ENCODE measurements around the gene TSPO. TPM values are rescaled to one million over a fixed set of nuclear protein-coding genes. Genes with fewer than 3 reads are reported as not detected.

Gene TSPO
- total RNA-seq, 1 donor from 2014 or later = 38.9 TPM

DNA sequence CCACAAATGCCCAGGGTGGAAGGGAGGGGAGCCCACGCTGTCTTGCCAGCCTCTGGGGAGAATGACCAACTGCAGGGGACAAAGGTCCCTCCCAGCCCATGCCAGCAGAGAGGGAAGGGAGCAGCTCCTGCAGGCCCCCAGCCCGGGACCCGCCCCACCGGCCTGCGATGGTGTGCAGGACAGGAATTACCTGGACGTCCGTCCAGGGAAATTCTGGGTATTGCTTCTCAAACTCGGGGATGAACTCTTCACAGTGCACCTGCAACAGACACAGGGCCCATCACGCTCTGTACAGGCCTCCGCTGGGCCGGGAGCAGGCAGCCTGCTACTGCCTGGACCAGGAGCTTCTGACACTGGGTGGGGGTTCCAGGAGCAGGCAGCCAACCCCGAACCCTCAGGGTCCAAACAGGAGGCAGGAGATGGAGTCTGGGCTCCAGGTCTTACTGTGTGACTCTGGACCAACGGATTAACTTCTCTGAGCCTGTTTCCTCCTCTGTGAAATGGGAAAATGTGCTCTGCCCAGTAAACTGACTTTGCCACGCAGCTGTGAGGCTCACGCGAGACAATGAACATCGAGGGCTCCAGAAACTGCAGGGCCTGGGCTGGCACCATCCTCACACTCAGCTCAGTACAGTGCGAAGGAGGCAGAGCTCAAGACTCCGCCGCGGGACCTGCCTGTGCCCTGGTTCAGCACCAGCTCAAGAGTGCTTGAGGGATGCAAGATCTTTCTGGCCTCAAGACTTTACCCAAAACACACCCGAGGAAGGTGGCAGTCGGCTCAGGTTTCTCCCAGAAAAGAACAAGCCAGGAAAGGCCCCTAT is 18.2 kb downstream of the TSPO start:
- Mint-ChIP-seq H3K4me3 (ENCODE audit: unreplicated experiment) (no peak overlapping the region), H3K27ac (ENCODE audit: unreplicated experiment) (no peak overlapping the region), H3K27me3 (ENCODE audit: unreplicated experiment) (peaks cover 2% of the 10 kb centered on the region), H3K4me1 (ENCODE audit: unreplicated experiment) (peaks cover 26% of the 10 kb centered on the region), H3K9me3 (ENCODE audit: unreplicated experiment) (no peaks in the 10 kb centered on the region), H3K36me3 (ENCODE audit: low read depth, unreplicated experiment) (peaks cover 4% of the 10 kb centered on the region)
- DNase-seq (ENCODE audit: low spot score) = no peak
- TF ChIP-seq, protein P1, sequence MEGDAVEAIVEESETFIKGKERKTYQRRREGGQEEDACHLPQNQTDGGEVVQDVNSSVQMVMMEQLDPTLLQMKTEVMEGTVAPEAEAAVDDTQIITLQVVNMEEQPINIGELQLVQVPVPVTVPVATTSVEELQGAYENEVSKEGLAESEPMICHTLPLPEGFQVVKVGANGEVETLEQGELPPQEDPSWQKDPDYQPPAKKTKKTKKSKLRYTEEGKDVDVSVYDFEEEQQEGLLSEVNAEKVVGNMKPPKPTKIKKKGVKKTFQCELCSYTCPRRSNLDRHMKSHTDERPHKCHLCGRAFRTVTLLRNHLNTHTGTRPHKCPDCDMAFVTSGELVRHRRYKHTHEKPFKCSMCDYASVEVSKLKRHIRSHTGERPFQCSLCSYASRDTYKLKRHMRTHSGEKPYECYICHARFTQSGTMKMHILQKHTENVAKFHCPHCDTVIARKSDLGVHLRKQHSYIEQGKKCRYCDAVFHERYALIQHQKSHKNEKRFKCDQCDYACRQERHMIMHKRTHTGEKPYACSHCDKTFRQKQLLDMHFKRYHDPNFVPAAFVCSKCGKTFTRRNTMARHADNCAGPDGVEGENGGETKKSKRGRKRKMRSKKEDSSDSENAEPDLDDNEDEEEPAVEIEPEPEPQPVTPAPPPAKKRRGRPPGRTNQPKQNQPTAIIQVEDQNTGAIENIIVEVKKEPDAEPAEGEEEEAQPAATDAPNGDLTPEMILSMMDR (IDR thresholded peaks at IDR 0.05; ENCODE audit: unreplicated experiment) = no peak

DNA sequence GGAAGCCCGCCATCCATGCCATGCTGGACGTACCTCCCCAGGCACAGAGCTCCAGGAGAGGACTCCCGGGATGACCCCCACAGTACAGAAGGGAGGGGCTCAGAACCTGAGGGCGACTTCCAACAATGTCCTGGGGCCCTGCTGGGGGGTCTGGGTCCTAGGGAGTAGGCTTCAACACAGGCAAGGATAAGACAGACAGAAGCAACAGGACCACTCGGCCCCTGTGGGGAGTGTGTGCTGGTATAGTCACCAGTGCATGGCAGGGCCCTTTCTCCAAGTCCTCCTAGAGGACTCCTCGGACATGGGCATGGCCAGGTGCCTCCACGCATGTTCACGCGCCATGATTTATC is 18.7 kb downstream of the TSPO start:
- Mint-ChIP-seq H3K36me3 (ENCODE audit: low read depth, unreplicated experiment) (peaks cover 4% of the 10 kb centered on the region), H3K4me3 (ENCODE audit: unreplicated experiment) (no peak overlapping the region), H3K27me3 (ENCODE audit: unreplicated experiment) (peaks cover 2% of the 10 kb centered on the region), H3K27ac (ENCODE audit: unreplicated experiment) (no peak overlapping the region), H3K9me3 (ENCODE audit: unreplicated experiment) (no peaks in the 10 kb centered on the region), H3K4me1 (ENCODE audit: unreplicated experiment) (peaks cover 21% of the 10 kb centered on the region)
- no peak for DNase-seq (ENCODE audit: low spot score)
- TF ChIP-seq, protein P1 (IDR thresholded peaks at IDR 0.05; ENCODE audit: unreplicated experiment) = no peak

DNA sequence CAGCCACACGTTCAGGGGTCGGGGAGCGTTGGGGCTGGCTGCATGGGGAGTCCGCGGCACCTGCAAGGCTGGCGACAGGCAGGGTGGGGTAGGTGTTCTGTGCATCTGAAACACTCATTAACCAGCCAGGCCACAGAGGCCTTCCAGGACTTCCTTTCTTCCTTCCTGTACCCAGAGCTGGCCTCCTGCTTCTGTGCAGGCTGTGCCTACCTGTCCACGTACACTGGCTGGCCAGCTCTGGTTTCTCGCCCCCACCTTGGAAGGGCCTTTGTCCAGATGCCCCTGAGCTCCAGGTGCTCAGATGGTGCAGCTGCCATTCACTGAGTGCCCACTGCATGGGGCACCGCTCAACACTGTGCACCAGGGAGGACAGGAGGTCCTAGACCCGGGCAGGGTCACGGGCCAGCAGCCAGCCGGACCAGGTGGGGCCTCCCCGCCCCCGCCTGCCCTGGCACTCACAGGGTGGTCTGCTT is 19.7 kb downstream of the TSPO start:
- no peak overlapping the region for H3K27ac Mint-ChIP-seq (ENCODE audit: unreplicated experiment)
- H3K9me3 Mint-ChIP-seq (ENCODE audit: unreplicated experiment) = no peaks in the 10 kb centered on the region
- H3K4me1 Mint-ChIP-seq (ENCODE audit: unreplicated experiment) = peaks cover 18% of the 10 kb centered on the region
- H3K36me3 Mint-ChIP-seq (ENCODE audit: low read depth, unreplicated experiment) = peaks cover 4% of the 10 kb centered on the region
- no peak for DNase-seq (ENCODE audit: low spot score)
- peaks cover 2% of the 10 kb centered on the region for H3K27me3 Mint-ChIP-seq (ENCODE audit: unreplicated experiment)
- peak overlapping the region; percentile 38 for H3K4me3 Mint-ChIP-seq (ENCODE audit: unreplicated experiment)
- TF ChIP-seq, protein P1 (IDR thresholded peaks at IDR 0.05; ENCODE audit: unreplicated experiment) = no peak

DNA sequence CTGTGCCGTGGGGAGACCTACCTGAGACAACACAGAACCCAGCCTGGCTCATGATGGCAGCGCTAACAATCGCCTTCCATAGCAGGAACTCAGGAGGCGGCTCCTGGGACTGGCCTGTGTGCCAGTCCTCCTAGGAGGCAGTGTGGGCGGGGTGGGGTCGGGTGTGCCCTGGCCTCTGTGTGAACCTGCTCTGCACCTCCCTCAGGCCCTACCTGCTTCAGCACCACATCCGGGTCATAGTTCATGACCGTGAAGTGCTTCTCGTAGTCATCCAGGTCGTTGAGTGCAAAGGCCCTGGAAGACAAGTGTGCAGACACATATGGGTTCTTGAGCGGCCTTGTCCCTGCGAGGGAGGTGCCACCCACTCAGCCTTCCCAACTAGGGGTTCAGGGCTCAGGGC is 20.2 kb downstream of the TSPO start:
- Mint-ChIP-seq H3K9me3 (ENCODE audit: unreplicated experiment) (no peaks in the 10 kb centered on the region), H3K4me1 (ENCODE audit: unreplicated experiment) (peaks cover 20% of the 10 kb centered on the region), H3K36me3 (ENCODE audit: low read depth, unreplicated experiment) (peaks cover 4% of the 10 kb centered on the region)

DNA sequence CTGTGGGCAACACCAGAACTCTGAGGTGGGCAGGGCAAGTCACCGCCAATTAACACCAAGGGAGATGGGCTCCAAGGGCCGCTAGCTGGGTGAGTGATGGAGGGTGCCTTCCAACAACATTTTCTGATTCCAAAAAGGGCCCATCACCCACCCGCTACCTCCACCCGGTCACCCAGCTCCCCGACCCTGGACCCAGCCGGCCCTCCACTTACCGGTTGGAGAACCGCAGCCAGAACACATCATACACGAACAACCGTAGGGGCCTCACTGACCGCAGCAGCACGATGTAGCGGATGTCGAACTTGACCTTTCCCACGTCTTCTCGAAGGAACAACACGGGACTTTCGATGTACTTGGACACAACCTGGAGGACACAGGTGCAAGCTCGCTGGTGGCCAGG is 20.8 kb downstream of the TSPO start:
- Mint-ChIP-seq H3K27ac (ENCODE audit: unreplicated experiment) (no peak overlapping the region), H3K27me3 (ENCODE audit: unreplicated experiment) (peaks cover 2% of the 10 kb centered on the region), H3K4me1 (ENCODE audit: unreplicated experiment) (peaks cover 20% of the 10 kb centered on the region), H3K36me3 (ENCODE audit: low read depth, unreplicated experiment) (peaks cover 4% of the 10 kb centered on the region), H3K4me3 (ENCODE audit: unreplicated experiment) (no peak overlapping the region), H3K9me3 (ENCODE audit: unreplicated experiment) (no peaks in the 10 kb centered on the region)
- DNase-seq (ENCODE audit: low spot score) = no peak
- TF ChIP-seq, protein P1 (IDR thresholded peaks at IDR 0.05; ENCODE audit: unreplicated experiment) = no peak

More for the DNA sequence above, 20.2 kb downstream of the TSPO start:
- peaks cover 2% of the 10 kb centered on the region for H3K27me3 Mint-ChIP-seq (ENCODE audit: unreplicated experiment)
- H3K4me3 Mint-ChIP-seq (ENCODE audit: unreplicated experiment) = no peak overlapping the region
- no peak for DNase-seq (ENCODE audit: low spot score)
- TF ChIP-seq, protein P1 (IDR thresholded peaks at IDR 0.05; ENCODE audit: unreplicated experiment) = no peak
- H3K27ac Mint-ChIP-seq (ENCODE audit: unreplicated experiment) = no peak overlapping the region

All from endothelial cell (in vitro differentiated cells).